ENCODE results near the gene SEC14L1.
"Not testable (repeated sequence)": the region's sequence is repeated elsewhere in the genome, so short reads cannot be mapped to it uniquely, and the experiment has no call there.

SEC14L1 gene

GRCh38 chr17:77151186-77151585 lies 10.4 kb downstream of the SEC14L1 start:
- no peak for TF ChIP-seq POLR2A (IDR thresholded peaks at IDR 0.05; ENCODE audit: low read length)
- TF ChIP-seq GATA1 (IDR thresholded peaks at IDR 0.05; ENCODE audit: low read depth, low read length): no peak
- no peak for DNase-seq

GRCh38 chr17:77152056-77152455 lies 11.3 kb downstream of the SEC14L1 start:
- DNase-seq: not testable (repeated sequence)

- DNase-seq: no peak
- TF ChIP-seq POLR2A (IDR thresholded peaks at IDR 0.05; ENCODE audit: low read length): no peak
- TF ChIP-seq GATA1 (IDR thresholded peaks at IDR 0.05; ENCODE audit: low read depth, low read length): no peak
Observed at GRCh38 chr17:77153472-77153871, 12.7 kb downstream of the SEC14L1 start.

- DNase-seq: no peak
- TF ChIP-seq GATA1 (IDR thresholded peaks at IDR 0.05; ENCODE audit: low read depth, low read length): no peak
- no peak for TF ChIP-seq POLR2A (IDR thresholded peaks at IDR 0.05; ENCODE audit: low read length)
Observed at GRCh38 chr17:77153999-77154586, 13.3 kb downstream of the SEC14L1 start.

GRCh38 chr17:77155125-77155524 lies 14.4 kb downstream of the SEC14L1 start:
- DNase-seq: no peak
- TF ChIP-seq GATA1 (IDR thresholded peaks at IDR 0.05; ENCODE audit: low read depth, low read length) (no peak), POLR2A (IDR thresholded peaks at IDR 0.05; ENCODE audit: low read length) (no peak)

GRCh38 chr17:77157766-77158165 lies 17.0 kb downstream of the SEC14L1 start:
- not testable (repeated sequence) for DNase-seq

GRCh38 chr17:77160091-77160874 lies 19.5 kb downstream of the SEC14L1 start:
- DNase-seq: no peak
- no peak for TF ChIP-seq GATA1 (IDR thresholded peaks at IDR 0.05; ENCODE audit: low read depth, low read length)
- TF ChIP-seq POLR2A (IDR thresholded peaks at IDR 0.05; ENCODE audit: low read length): no peak

- TF ChIP-seq GATA1 (IDR thresholded peaks at IDR 0.05; ENCODE audit: low read depth, low read length) (no peak), POLR2A (IDR thresholded peaks at IDR 0.05; ENCODE audit: low read length) (no peak)
- no peak for DNase-seq
Observed at GRCh38 chr17:77160875-77161530, 20.2 kb downstream of the SEC14L1 start.

- TF ChIP-seq POLR2A (IDR thresholded peaks at IDR 0.05; ENCODE audit: low read length) (no peak), GATA1 (IDR thresholded peaks at IDR 0.05; ENCODE audit: low read depth, low read length) (no peak)
- no peak for DNase-seq
Observed at GRCh38 chr17:77161953-77162352, 21.2 kb downstream of the SEC14L1 start.

- DNase-seq: peak in 1 of 2 experiments; percentile 12
- no peak for TF ChIP-seq GATA1 (IDR thresholded peaks at IDR 0.05; ENCODE audit: low read depth, low read length)
- no peak for TF ChIP-seq POLR2A (IDR thresholded peaks at IDR 0.05; ENCODE audit: low read length)
Observed at GRCh38 chr17:77163001-77163400, 22.2 kb downstream of the SEC14L1 start.

- DNase-seq: no peak
- no peak for TF ChIP-seq POLR2A (IDR thresholded peaks at IDR 0.05; ENCODE audit: low read length)
- TF ChIP-seq GATA1 (IDR thresholded peaks at IDR 0.05; ENCODE audit: low read depth, low read length): no peak
Observed at GRCh38 chr17:77163511-77164280, 22.9 kb downstream of the SEC14L1 start.

- TF ChIP-seq GATA1 (IDR thresholded peaks at IDR 0.05; ENCODE audit: low read depth, low read length) (no peak), POLR2A (IDR thresholded peaks at IDR 0.05; ENCODE audit: low read length) (no peak)
- no peak for DNase-seq
Observed at GRCh38 chr17:77164483-77165091, 23.8 kb downstream of the SEC14L1 start.

GRCh38 chr17:77165577-77165976 lies 24.8 kb downstream of the SEC14L1 start:
- no peak for DNase-seq
- TF ChIP-seq POLR2A (IDR thresholded peaks at IDR 0.05; ENCODE audit: low read length) (no peak), GATA1 (IDR thresholded peaks at IDR 0.05; ENCODE audit: low read depth, low read length) (no peak)

All from erythroblast (primary cell).